ENCODE measurements around the gene NPSR1.
"Not testable (repeated sequence)": the region's sequence is repeated elsewhere in the genome, so short reads cannot be mapped to it uniquely, and the experiment has no call there.

The NPSR1 gene

DNA sequence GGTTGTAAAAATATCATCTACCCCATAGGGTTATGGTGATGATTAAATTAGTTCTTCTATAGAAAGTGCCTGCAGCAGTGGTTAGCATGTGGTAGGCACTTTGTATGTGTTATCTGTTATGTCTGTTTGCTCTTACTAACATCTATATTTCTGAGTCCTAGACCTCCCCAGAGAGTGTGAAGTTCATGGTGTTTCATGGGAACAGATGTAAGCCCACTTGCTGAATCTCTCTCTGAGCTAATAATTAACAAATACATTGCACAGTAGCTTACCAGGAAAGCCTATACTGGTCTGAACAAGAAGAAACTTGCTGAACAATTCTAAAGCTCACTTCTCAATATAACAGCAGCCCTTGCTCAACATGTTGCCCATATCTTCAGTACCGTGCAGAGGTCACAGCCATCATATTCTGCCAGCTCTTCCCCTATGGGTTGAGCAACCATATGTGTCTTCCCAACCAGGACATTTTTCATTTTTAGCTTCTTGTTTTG, 100.1 kb downstream of the NPSR1 start:
- H3K27ac Mint-ChIP-seq: no peak overlapping the region
- no peaks in the 10 kb centered on the region for H3K36me3 Mint-ChIP-seq (ENCODE audit: low read depth)
- no peak overlapping the region for H3K4me3 Mint-ChIP-seq
- H3K4me1 Mint-ChIP-seq (ENCODE audit: low read depth): no peaks in the 10 kb centered on the region
- H3K9me3 Mint-ChIP-seq: no peaks in the 10 kb centered on the region
- no peaks in the 10 kb centered on the region for H3K27me3 Mint-ChIP-seq (ENCODE audit: low read depth)

DNA sequence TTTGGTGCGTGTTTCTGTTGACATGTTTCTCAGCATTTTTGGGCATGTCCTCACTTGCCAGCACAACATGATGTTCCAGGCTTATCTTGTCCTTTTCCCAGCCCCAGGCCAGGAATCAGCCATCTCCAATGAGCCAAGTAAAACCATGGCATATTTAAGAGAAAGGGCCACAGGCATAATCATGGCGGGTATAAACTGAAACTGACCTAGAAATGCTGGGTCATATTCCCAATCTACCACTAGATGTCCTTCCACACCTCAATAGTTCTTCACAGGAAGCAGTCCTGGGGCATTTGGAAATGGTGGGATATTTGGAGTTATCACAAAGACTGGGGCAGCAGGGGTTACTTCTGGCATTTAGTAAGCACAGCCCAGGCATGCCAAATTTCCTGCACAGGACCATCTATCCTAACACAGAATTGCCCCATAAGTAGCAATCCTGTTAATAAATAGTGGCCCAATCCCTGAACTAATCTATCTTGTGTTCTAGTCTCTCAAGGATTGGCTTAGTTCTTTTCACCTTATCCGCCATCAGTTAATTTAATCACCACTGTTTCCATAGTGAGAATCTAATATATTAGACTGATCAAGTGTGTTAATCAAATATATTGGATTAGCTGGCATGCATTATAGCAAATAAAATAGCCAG, 101.6 kb downstream of the NPSR1 start:
- Mint-ChIP-seq H3K27me3 (ENCODE audit: low read depth) (no peaks in the 10 kb centered on the region), H3K36me3 (ENCODE audit: low read depth) (no peaks in the 10 kb centered on the region), H3K4me1 (ENCODE audit: low read depth) (no peaks in the 10 kb centered on the region), H3K27ac (no peak overlapping the region), H3K4me3 (no peak overlapping the region), H3K9me3 (no peaks in the 10 kb centered on the region)

DNA sequence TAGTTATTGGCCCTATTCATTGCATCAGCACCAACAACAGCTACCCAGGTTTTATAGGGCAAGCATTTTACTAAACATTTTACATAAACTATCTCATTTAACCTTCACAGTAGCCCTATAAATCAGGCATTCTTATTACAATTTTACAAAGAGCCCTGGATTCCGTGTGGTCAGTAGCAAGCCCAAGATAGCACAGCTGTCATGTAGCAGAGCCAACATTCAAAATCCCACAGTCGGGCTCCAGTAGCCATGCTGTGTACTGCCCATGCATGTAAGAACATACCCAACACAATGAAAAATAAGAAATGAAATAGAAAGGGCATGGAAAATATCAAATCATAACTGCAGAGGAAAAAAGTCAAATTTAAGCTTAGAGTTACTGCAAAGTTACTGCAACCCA, 102.3 kb downstream of the NPSR1 start:
- H3K27ac Mint-ChIP-seq: no peak overlapping the region
- no peaks in the 10 kb centered on the region for H3K27me3 Mint-ChIP-seq (ENCODE audit: low read depth)
- H3K4me1 Mint-ChIP-seq (ENCODE audit: low read depth): no peaks in the 10 kb centered on the region
- H3K4me3 Mint-ChIP-seq: no peak overlapping the region
- no peaks in the 10 kb centered on the region for H3K9me3 Mint-ChIP-seq
- no peaks in the 10 kb centered on the region for H3K36me3 Mint-ChIP-seq (ENCODE audit: low read depth)

DNA sequence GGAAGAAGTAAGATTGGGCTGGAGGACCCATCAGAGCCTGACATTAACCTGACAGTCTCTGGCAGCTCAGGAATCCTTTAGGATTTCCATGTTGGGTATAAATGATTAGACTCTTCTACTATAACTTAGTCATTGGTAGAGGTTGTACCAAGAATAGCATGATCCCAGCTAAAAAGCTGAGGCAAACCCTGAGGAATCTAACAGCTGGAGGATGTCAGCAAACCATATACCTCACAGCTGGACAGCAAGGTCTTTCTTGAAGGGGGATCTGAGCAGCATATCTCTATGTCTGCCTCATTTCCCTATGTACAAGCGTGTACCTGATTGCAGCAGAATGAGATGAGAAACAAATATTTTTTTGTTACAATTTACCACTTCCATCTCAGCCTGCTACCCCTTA, 103.2 kb downstream of the NPSR1 start:
- H3K9me3 Mint-ChIP-seq: no peaks in the 10 kb centered on the region
- no peak overlapping the region for H3K27ac Mint-ChIP-seq
- no peaks in the 10 kb centered on the region for H3K27me3 Mint-ChIP-seq (ENCODE audit: low read depth)
- no peaks in the 10 kb centered on the region for H3K36me3 Mint-ChIP-seq (ENCODE audit: low read depth)
- H3K4me1 Mint-ChIP-seq (ENCODE audit: low read depth): no peaks in the 10 kb centered on the region
- H3K4me3 Mint-ChIP-seq: no peak overlapping the region

DNA sequence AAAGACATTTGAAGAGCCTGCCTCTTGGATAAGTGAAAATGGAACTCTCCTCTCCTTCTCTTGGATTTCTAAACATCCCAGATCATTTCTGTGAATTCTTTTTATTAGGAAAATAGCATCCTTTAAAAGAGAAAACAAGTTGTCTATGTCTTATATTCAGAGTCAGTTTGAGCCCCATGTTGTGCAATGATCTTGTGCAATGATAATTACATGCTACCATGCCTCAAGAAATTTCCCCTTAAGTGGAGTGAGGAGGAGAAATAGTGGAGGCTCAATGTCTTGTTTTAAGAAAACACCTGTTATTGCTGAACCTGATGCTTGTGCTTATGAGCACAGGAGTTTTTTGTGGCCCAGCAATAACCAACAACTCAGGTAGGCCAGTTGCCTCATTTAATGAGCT, 103.6 kb downstream of the NPSR1 start:
- Mint-ChIP-seq H3K9me3 (no peaks in the 10 kb centered on the region), H3K4me3 (no peak overlapping the region), H3K36me3 (ENCODE audit: low read depth) (no peaks in the 10 kb centered on the region), H3K27ac (no peak overlapping the region), H3K4me1 (ENCODE audit: low read depth) (no peaks in the 10 kb centered on the region), H3K27me3 (ENCODE audit: low read depth) (no peaks in the 10 kb centered on the region)

DNA sequence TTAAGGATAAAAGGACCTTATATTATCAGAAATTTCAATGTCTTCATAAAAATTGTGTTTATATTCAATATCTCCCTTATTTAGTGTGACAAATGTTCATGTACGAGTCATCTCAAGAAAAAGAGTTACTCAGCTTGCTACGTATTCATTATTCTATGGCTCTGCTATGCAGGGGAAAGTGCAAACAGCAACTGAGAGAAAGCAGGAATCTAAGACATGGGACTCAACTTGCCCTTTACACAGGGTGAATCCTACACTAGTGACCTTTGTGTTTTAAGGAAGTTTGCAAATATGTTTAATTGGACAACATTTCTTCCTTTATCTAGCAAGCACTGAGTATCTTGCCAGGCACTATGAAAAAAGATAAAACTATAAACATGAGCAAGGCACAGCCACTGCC, 104.7 kb downstream of the NPSR1 start:
- Mint-ChIP-seq H3K27me3 (ENCODE audit: low read depth) (no peaks in the 10 kb centered on the region), H3K9me3 (no peaks in the 10 kb centered on the region), H3K36me3 (ENCODE audit: low read depth) (no peaks in the 10 kb centered on the region), H3K4me3 (no peak overlapping the region), H3K4me1 (ENCODE audit: low read depth) (no peaks in the 10 kb centered on the region), H3K27ac (no peak overlapping the region)

DNA sequence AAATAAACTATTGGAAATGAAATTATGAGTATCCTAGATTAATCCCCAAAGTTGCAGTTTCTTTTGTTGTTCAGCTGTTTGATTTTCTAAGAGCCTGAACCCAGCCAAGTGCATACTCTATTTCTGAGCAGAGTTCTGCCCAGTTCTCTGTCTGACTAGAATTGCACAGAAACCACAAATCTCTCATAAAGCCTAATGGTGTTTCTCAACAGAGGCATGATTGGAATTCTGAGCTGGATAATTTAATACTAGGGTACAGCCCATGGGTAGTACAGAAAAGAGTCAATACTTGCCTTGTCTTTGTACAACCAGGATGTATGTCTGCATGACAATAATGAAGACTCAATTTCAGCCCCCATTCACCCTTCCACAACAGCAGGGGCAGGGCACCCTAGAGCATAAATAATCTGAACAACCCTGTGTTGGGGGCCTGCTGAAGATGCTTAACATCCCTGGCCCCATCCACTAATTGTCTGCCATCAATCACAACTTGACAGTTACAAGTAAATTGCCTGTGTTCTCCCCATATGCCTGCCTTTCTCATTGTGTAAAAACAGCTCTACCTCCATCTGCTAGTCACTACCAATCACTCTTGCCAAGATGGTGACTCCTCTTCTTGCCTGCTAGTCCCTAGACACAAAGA, 114.4 kb downstream of the NPSR1 start:
- Mint-ChIP-seq H3K36me3 (ENCODE audit: low read depth) (no peaks in the 10 kb centered on the region), H3K4me3 (no peak overlapping the region), H3K27me3 (ENCODE audit: low read depth) (no peaks in the 10 kb centered on the region), H3K4me1 (ENCODE audit: low read depth) (no peaks in the 10 kb centered on the region), H3K27ac (no peak overlapping the region), H3K9me3 (peaks cover 4% of the 10 kb centered on the region)

DNA sequence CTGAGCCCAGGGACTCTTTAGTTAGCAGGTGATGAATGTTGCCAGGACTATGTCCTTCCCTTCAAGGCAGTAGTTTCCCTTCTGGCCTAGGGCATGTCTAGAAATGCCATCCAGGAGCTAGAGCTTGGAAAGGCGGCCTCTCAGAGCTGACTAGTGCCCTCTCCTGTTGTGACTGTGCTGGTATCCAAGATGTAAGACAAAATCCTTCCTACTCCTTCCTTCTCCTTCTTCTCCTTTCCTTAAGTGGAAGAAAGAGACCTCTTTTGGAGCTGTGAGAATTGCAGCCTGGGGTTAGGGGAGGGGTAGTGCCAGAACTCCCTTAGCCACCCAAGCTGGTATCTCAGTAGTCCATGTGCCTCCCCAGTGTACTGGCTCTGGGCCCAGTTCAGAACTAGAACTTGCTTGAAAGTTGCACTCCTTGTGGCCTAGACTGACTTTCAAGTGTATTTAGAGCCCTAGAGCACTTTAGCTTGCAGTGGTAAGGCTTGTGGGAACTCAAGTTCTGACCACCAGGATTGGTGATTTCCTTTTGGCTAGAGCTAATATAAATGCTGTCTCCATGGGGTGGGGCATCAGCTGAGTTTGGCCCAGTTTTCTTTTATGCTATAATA, 118.8 kb downstream of the NPSR1 start:
- H3K4me1 Mint-ChIP-seq (ENCODE audit: low read depth): no peaks in the 10 kb centered on the region
- H3K27me3 Mint-ChIP-seq (ENCODE audit: low read depth): no peaks in the 10 kb centered on the region
- peaks cover 5% of the 10 kb centered on the region for H3K9me3 Mint-ChIP-seq
- no peaks in the 10 kb centered on the region for H3K36me3 Mint-ChIP-seq (ENCODE audit: low read depth)
- H3K27ac Mint-ChIP-seq: no peak overlapping the region
- H3K4me3 Mint-ChIP-seq: no peak overlapping the region

DNA sequence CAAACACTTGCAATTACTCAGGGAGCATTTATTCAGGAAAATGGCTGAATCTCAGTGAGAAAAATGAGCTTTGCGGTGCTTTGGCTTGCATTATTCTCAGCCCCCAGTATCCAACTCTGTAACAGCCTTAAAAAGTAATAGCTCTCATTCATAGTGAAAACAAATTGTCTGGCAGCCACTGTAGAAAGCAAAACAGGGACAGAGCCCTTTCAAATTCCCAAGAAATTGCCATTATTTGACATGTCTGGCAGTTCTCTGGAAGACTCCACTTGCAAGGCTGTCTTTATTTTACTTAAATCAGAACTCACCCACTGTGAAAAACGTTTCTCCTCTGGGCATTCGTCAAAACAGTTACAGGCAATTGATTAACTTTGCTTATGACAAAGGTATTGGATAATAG, 122.5 kb downstream of the NPSR1 start:
- Mint-ChIP-seq H3K4me3 (no peak overlapping the region), H3K9me3 (peaks cover 22% of the 10 kb centered on the region), H3K27me3 (ENCODE audit: low read depth) (no peaks in the 10 kb centered on the region), H3K4me1 (ENCODE audit: low read depth) (no peaks in the 10 kb centered on the region), H3K27ac (no peak overlapping the region), H3K36me3 (ENCODE audit: low read depth) (no peaks in the 10 kb centered on the region)

DNA sequence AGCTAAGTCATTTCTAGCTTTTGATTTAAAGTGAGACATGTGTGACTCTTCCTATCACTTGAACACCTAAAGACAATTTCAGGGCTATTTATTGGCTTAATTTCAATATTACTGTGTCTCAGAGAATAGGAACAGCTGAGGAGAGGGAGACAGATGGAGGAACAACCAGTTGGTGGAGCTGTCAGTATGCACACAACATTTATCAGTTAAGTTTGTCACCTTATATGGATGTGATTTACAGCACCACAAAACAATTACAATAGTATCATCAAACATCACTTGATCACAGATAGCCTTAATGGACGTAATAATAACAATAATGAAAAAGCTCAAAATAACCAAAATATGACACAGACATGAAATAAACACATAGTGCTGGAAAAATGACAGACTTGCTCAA, 129.6 kb downstream of the NPSR1 start:
- H3K9me3 Mint-ChIP-seq: peaks cover 13% of the 10 kb centered on the region
- no peaks in the 10 kb centered on the region for H3K27me3 Mint-ChIP-seq (ENCODE audit: low read depth)
- H3K36me3 Mint-ChIP-seq (ENCODE audit: low read depth): no peaks in the 10 kb centered on the region
- no peak overlapping the region for H3K27ac Mint-ChIP-seq
- H3K4me1 Mint-ChIP-seq (ENCODE audit: low read depth): no peaks in the 10 kb centered on the region
- no peak overlapping the region for H3K4me3 Mint-ChIP-seq

DNA sequence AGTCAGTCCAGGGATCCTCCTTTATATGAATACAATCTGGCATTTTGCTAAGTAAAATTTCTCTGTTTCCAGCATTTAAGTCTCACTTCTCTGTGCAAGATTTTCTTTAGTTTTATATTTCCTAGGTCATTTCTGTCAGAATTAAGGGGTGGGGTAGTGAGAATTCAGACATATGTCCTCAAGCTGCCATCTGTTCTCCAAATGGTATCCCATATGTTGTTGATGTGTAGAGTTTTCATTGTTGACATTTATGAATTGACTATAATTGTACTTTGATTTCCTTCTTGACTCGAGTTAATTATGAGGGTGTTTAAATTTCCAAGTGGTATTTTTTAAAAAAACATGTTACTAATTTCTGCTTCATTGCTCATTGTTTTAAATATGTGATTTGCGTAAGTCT, 148.8 kb downstream of the NPSR1 start:
- H3K4me3 Mint-ChIP-seq: no peak overlapping the region
- no peaks in the 10 kb centered on the region for H3K36me3 Mint-ChIP-seq (ENCODE audit: low read depth)
- no peaks in the 10 kb centered on the region for H3K27me3 Mint-ChIP-seq (ENCODE audit: low read depth)
- H3K27ac Mint-ChIP-seq: no peak overlapping the region
- no peaks in the 10 kb centered on the region for H3K9me3 Mint-ChIP-seq
- H3K4me1 Mint-ChIP-seq (ENCODE audit: low read depth): no peaks in the 10 kb centered on the region

DNA sequence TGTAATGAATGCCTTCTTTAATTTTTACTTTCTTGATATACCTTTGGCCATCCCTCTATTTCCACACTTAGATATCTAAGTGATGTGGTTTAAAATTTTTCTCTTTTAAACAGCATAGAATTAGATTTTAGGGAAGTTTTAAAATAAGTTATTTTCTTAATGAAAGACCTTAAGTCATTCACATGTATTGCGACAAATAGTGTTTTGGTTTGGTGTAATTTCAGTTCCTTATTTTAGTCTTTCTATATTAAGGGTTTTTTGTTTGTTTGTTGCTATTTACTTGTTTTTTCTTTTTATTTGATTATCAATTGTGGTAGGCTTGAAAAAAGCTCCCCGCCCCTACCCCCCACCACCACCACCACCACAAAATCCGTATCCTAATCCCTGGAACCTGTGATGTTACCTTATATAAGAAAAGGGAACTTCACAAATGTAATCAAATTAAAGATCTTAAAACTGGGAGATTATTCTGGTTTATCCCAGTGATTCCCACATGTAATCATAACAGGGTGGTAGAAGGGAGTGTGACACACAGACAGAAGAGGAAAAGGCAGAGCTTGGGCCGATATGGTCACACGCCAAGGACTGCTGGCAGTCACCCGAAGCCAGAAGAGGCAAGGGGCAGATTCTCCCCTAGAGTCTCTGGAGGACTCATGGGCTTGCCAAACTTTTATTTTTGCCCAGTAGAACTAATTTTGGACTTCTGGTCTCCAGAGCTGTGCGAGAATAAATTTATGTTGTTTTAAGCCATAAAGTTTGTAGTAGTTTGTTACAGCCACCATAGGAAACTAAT, 149.7 kb downstream of the NPSR1 start:
- Mint-ChIP-seq H3K36me3 (ENCODE audit: low read depth) (no peaks in the 10 kb centered on the region), H3K27me3 (ENCODE audit: low read depth) (no peaks in the 10 kb centered on the region), H3K9me3 (no peaks in the 10 kb centered on the region), H3K4me1 (ENCODE audit: low read depth) (no peaks in the 10 kb centered on the region), H3K4me3 (no peak overlapping the region), H3K27ac (no peak overlapping the region)

DNA sequence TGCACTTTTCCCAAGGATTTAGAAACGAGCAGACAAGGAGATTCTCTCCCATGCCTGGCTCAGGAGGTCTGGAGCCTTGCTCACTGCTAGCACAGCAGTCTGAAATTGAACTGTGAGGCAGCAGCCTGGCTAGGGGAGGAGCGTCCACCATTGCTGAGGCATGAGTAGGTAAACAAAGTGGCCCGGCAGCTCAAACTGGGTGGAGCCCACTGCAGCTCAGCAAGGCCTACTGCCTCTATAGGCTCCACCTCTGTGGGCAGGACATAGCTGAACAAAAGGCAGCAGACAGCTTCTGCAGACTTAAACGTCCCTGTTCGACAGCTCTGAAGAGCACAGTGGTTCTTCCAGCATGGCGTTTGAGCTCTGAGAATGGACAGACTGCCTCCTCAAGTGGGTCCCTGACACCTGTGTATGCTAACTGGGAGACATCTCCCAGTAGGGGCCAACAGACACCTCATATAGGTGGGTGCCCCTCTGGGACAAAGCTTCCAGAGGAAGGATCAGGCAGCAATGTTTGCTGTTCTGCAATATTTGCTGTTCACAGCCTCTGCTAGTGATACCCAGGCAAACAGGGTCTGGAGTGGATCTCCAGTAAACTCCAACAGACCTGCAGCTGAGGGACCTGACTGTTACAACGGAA, 156.3 kb downstream of the NPSR1 start:
- H3K27ac Mint-ChIP-seq; H3K36me3 Mint-ChIP-seq (ENCODE audit: low read depth); H3K9me3 Mint-ChIP-seq; H3K4me3 Mint-ChIP-seq; H3K4me1 Mint-ChIP-seq (ENCODE audit: low read depth); H3K27me3 Mint-ChIP-seq (ENCODE audit: low read depth): not testable (repeated sequence)

DNA sequence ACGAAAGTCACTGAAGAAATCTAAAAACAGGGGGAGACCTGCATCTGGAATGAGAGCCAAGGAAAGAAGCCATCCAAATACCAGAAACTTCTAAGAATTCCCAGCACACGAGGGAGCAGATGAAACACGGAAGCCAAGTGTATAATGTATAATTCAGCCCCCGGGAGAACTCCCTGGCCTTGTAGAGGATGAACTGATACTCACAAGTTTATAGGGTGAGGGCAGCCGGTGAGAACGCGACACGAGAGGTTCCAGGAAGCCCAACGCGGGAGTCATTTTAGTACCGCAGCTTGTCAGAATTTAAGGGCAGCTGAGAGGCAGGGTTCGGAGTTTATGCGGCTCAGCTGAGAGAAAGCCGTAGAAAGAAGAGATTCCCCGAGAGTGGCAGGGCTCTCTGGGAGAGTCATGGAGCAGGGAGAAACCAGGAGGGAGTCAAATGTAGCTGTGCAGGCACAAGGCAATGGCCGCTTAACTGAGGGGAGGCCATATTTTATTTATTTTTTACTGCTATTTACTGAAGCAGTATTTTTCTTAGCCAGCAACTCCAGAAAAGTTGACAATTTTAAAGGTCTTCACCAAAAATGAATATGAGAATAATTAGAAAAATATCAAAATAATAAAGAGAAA, 164.0 kb downstream of the NPSR1 start:
- Mint-ChIP-seq H3K4me1 (ENCODE audit: low read depth) (no peaks in the 10 kb centered on the region), H3K27ac (no peak overlapping the region), H3K9me3 (no peaks in the 10 kb centered on the region), H3K4me3 (no peak overlapping the region), H3K36me3 (ENCODE audit: low read depth) (no peaks in the 10 kb centered on the region), H3K27me3 (ENCODE audit: low read depth) (no peaks in the 10 kb centered on the region)

Measured in T-helper 1 cell treated with Interleukin-12 subunit alpha and Interleukin-12 subunit beta and Interleukin-4 antibody, amounts not matched to agents 30 μg/mL and 1 μg/mL, for 36 hours (primary cell).